GM10847 (cell line): ENCODE data around the gene ATP2C2.

Experiments
- POLR2A ChIP-seq: IDR thresholded peaks from 2 replicates; pipeline ENCODE4 v1.6.1; 2011; ENCODE audit not compliant: insufficient read length; ENCODE audit errors: extremely low read depth

ATP2C2 gene

DNA sequence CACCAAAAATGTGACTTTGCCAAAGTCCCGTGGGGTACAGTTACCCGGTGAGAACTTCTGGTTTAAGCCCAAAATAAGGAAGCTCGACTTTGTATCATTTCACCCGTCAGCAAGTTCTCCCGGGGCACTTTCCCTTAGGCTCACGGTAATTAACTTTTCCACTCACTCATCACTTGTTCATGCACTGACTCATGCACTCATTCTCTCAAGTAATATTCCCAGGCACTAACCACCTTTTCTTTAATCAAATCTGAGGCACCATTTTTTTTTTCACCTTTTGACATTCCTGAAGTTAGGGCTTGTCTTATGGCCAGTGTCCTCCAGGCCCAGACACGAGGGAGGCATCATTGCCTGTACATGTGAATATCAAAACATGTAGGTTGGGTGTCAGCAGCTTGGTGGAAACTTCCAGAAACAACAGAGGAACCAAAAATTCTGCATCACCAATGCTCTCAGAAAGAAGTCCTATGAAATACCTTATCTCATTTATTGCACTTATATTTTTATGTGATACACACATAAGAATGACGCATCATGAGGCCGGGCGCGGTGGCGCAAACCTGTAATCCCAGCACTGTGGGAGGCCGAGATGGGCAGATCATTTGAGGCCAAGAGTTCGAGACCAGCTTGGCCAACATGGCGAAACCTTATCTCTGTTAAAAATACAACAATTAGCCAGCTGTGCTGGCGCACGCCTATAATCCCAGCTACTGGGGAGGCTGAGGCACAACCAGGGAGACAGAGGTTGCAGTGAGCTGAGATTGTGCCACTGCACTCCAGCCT is 36.1 kb upstream of the ATP2C2 start:
- no peak for TF ChIP-seq POLR2A

DNA sequence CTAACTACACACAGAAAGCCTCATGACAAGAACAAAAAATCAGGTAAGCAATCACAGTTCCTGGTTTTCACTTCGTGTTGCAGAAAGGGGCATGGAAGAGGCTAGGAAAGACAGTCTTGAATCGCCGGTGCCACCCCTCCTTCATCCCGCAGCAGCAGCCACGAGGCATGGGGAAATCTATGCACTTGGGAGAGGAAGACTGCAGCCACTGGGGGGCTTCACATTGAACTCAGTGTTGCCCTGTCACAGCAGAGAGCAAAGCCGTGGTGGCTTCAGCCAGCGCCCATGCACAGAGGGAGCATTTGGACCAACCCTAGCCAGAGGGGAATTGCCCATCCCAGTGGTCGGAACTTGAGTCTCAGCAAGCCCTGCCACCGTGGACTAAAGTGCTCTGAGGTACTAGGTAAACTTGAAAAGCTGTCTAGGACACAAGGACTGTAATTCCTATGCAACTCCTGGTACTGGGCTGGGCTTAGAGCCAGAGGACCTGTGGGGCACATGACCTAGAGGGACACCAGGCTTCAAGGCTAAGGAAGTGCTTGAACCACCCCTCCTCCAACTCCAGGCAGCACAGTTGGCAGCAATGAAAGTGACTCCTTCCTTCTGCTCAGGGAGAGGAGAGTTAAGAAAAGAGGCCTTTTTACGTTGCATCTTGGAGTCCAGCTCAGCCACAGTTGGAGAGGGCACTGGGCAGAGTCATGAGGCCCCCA is 35.2 kb upstream of the ATP2C2 start:
- no peak for TF ChIP-seq POLR2A

DNA sequence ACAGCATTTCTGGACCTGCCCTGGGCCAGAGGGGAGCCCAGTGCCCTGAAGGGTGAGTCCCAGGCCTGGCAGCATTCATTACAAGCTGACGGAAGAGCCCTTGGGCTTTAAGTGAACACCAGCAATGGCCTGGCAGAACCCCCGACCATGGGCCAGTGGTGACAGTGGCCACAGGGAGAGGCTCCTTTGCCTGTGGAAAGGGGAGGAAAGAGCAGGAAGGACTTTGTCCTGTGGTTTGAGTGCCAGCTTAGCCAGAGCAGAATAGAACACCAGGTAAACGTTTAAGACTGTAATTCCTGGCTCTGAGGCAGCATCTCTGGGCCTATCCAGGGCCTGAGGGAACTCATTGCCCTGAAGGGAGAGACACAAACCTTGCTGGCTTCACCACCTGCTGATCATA is 34.3 kb upstream of the ATP2C2 start:
- no peak for TF ChIP-seq POLR2A

DNA sequence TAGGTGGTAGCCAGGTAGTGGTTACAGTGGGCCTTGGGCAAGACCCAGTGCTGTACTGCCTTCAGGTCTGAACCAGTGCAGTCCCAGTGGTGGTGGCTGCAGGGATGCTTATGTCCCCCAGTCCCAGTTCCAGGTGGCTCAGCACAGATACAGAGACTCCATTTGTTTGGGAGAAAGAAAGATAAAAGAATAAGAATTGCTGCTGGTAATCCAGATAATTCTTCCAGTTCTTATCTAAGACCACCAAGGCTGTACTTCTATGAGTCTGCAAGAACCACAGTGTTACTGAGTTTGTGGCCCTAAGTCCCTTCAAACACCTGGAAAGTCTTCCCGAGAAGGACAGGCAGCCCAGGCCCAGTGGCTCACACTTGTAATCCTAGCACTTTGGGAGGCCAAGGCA is 33.9 kb upstream of the ATP2C2 start:
- no peak for TF ChIP-seq POLR2A

DNA sequence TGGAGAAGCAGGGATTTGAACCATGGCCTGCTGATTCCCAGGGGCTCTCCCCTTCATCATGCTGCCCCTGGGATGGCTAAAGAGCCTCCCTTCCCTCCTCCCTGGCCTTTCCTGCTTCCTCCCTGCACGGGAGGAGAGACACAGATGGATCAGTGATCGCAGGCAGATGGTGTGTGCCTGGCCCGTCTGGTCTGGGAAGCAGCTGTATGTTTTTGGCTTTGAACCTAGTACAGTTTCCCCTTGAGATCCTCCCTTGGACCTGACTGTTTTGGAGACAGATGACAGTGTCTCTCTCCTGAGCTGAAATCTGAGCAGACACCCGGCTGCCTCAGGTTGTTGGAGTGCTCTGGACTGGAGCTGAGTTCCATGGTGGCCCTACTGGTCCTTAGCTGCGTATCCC is 29.0 kb upstream of the ATP2C2 start:
- no peak for TF ChIP-seq POLR2A

DNA sequence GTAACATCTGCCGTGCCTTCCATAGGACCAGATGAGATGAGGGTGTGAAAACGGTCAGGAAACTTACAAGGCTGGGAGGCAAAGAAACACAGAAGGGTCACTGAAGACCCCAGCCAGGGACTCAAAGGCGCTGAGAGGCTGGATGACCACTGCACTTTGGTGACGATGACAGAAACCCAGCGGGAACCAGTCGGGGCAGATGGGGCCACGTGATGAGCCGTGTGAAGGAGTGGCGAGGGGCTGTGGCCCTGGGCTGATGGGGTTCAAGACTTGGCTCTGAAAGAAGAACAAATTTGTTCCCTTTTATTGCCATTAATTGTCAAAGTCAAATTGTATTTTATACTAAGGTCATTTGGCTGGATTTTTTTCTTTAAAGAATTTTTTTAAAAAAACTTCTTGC is 28.6 kb upstream of the ATP2C2 start:
- no peak for TF ChIP-seq POLR2A

DNA sequence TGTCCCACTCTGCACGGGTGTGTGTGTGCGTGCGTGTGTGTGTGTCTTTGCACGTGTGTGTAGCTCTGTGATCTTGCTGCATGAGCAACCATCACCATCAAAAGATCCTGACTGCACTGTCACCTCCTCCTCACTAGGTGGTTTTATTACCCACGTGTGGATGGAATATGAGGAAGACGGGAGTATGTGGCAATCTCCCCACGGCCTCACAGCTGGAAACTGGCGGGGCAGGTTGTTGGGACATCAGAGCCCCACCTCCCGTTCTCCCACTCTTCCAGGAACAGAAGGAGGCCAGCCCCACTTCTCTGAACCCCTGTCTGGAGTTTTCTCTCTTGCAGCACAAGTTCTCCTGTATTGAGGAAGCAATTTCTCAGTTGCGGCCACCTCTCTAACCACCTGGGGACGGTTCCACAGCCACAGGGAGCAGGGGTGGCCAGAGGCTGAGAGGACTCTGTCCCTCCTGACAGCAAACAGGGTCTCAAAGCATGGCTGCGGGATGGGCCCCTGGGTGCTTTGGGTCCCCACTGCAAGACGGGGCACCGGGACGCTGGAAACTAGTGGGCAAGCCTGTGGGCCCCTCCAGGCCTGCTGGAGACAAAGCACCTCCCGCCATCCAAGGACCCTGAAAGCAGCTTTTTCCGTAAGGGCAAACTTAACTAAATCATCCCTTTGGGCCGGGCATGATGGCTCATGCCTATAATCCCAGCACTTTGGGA is 27.9 kb upstream of the ATP2C2 start:
- TF ChIP-seq POLR2A = no peak

DNA sequence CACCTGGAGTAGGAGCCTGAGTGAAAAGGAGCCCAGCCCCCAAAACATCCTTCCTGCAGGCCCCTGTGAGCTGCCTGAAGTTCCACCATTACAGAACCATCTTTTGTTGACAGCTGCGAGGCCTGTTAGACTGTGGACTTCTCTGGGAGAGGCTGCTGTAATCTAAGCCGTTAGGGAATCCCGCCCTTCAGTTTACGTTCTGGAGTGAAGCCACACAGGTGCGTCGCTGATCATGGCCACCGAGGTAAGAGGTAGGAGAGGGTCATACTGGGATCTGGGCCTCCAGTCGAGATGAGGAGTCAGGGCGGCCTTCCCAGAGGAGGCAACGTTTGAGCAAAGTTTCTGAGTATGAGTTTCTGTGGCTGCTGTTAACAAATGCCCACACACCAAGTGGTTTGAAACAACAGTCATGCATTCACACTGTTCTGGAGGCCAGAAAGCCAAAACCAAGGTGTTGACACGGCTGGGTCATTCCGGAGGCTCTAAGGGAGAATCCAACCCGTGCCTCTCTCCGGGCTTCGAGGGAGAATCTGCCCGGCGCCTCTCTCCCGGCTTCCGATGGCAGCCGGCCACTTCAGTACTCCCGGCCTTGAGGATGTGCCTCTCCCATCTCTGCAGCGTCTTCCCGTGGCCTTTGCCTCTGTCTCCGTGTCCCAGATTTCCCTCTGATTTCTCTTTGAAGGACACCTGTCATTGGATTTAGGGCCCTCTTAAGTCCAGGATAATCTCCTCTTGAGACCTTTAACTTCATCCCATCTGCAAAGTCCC is 26.6 kb upstream of the ATP2C2 start:
- TF ChIP-seq POLR2A = no peak

DNA sequence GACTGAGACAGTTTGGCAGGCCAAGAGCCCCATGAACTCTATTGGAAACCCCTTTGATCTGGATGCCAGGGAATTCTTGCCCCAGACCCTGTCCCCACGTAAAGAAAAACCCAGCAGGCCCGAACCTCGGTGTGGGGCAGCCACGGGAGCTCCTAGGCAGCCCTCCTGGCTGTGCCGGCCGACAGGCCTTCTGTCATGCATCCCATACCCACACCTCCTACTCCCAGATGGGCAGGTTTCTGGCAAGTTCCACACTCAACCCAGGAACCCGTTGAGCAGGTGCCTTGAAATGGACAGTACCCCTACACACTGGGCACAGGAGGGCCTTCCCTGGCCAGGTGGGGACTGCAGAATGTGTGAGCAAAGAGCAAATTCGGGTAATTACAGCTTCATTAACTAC is 23.6 kb upstream of the ATP2C2 start:
- no peak for TF ChIP-seq POLR2A

DNA sequence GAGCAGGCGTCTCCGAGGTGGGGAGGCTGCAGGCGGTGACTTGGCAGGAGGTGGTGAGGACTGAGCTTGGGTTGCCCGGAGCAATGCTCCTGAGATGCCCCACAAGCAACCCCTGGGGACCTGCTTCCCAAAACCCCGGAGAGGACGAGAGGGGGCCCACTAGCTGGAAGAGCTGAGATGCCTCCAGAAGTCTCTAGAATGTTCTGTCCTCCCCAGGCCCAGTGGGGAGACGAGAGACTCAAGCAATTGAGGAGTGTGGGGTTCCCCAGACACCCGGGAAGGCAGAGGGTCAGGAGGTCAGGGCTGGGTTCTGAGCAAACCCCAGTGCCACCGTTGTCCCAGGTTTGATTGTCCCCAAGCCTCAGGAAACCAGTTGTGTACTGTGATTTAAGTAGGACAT is 21.2 kb upstream of the ATP2C2 start:
- TF ChIP-seq POLR2A = no peak

DNA sequence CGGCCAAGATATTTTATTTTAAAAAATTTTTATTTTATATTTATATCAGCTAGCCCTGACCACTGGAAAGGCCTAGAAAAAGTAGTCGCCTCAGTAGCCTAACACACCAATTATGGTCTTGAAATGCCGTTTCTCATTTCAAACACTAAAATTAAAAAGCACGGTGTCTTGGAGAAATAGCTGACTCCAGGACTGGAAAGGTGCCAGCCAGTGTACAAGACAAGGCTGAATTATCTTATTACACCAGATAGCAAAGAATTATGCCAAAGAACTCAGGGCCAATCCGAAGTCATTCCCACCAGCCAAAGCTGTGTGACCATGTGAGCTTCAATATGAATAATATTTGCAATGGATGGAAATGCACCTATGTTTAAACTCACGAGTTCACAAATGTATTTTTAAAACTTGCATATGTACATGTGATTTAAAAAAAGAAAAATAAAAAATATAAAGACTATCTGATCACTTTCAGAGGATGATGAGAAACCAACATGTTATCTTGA is 19.9 kb upstream of the ATP2C2 start:
- no peak for TF ChIP-seq POLR2A

DNA sequence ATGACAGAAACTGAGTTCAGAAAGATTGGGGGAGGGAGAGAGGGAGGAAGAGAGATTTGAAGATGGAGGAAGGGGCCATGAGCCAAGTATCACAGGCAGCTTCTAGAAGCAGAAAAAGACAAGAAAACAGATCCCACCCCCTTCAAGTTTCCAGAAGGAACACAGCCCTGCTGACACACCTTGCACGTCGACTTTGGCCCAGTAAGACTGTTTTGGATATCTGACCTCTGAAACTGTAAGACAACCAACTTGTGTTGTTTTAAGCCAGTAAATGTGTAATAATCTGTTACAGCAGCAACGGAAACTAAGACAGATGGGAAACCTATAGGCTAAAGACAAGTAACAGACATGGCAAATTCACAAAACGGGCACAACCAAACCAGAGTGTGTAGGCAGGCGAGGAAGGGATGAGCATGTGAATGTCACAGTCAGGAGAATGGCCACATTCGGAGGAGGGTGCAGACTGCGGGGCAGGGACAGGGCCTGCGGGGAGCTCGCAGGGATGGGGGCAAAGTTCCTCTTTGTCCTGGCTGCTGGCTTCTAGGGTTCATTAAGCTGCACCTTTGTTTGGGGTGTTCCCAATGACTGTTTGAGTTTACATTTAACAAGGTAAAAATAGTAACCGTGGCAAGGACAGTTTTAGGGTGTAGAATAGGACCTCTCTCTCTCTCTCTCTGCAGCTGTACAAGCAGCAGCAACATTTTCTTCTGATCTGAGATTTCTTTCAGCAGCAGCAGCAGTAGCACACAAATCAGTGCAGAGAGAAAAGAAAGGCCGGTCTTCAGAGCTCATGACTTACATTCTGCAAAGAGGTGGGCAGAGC is 18.3 kb upstream of the ATP2C2 start:
- TF ChIP-seq POLR2A = no peak

DNA sequence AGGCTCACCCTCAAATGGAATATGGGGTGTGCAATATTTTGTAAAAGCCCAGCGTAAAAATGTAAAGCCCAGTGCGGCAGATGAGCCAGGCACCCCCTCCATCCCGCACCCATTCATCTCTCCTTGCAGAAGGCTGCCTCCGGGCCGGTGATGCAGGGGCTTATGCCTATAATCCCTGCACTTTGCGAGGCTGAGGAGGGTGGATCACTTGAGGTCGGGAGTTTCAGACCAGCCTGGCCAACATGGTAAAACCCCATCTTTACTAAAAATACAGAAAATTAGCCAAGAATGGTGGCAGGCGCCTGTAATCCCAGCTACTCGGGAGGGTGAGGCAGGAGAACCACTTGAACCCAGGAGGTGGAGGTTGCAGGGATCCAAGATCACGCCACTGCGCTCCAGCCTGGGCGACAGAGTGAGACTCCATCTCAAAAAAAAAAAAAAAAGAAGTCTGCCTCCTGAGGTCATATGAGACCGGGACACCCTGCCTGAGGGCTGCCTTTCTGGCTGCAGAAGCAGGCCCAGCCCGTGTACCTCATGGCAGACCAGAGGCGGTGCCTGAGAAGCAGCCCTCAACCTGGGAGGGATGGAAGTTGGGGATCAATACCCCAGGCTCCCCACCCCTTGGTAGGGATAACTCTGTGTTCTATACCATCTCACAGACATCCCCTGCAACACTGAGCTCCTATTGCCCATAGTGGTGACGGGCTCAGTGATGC is 17.5 kb upstream of the ATP2C2 start:
- no peak for TF ChIP-seq POLR2A

DNA sequence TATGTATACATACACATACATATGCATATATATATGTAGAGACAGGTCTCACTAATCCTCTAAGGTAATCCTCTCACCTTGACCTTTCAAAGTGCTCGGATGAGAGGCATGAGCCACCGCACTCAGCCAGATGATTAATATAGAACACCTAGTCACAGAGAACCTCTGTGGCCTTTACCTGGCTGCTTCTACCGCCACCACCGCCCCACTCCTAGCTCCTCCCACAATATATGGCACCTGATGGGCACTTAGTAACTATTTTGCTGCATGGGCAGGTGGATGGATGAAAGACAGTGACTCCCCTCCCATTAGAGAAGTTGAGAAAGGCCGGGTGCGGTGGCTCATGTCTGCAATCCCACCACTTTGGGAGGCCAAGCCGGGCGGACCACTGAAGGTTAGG is 16.7 kb upstream of the ATP2C2 start:
- TF ChIP-seq POLR2A = no peak
